Keratinocyte (primary cell): Measurements from ENCODE around the gene DEF6. TPM values are rescaled to one million over a fixed set of nuclear protein-coding genes. Genes with fewer than 3 reads are reported as not detected.
A peak's percentile ranks its signal among the peaks of the same experiment; 100 is the strongest.

Experiments
- DNase-seq: peaks from one replicate; pipeline ENCODE4 v3.0.0-alpha.2; 2011; ENCODE audit warnings: low read depth, missing footprints, low spot score
- FAIRE-seq: peaks from 2 replicates; lab custom pipeline; 2011; peaks lifted over from hg19 to GRCh38; lab: Jason Lieb, UNC
- H2AFZ ChIP-seq: 2 replicates; pipeline ENCODE4 v1.6.0; 2012; ENCODE audit warnings: low read length, control low read depth, inconsistent platforms; ENCODE audit not compliant: control insufficient read depth
- H3K27ac ChIP-seq: 2 replicates; pipeline ENCODE4 v1.5.1; 2011; ENCODE audit warnings: low read length; ENCODE audit not compliant: control insufficient read depth, insufficient read depth
- H3K27me3 ChIP-seq: 3 replicates; pipeline ENCODE4 v1.6.0; 2011; ENCODE audit warnings: low read length; ENCODE audit not compliant: control insufficient read depth, insufficient read depth; ENCODE audit errors: extremely low read depth
- H3K36me3 ChIP-seq, 2 experiments: 2 replicates in 1 of 2; 3 replicates in 1 of 2; pipeline ENCODE4 v1.5.1; 2011; ENCODE audit warnings: low read length in 2 of 2, mild to moderate bottlenecking in 1 of 2; ENCODE audit not compliant: control insufficient read depth in 2 of 2, insufficient read depth in 2 of 2; ENCODE audit errors: extremely low read depth in 1 of 2
- H3K4me1 ChIP-seq: 3 replicates; pipeline ENCODE4 v1.5.1; 2011; ENCODE audit warnings: low read length; ENCODE audit not compliant: control insufficient read depth, insufficient read depth; ENCODE audit errors: extremely low read depth
- H3K4me2 ChIP-seq: 3 replicates; pipeline ENCODE4 v1.6.0; 2011; ENCODE audit warnings: low read depth, low read length; ENCODE audit not compliant: control insufficient read depth, insufficient read depth; ENCODE audit errors: extremely low read depth
- H3K4me3 ChIP-seq, 3 experiments: fragments of 200-600 bp in 1 of 3; sonication (generic) in 1 of 3; 2 replicates in 2 of 3; 3 replicates in 1 of 3; pipeline ENCODE4 v1.5.1; 2011 to 2016; ENCODE audit warnings: low read length in 3 of 3, mild to moderate bottlenecking in 3 of 3, control low read depth in 2 of 3, inconsistent platforms in 1 of 3, low read depth in 1 of 3, mixed read lengths in 1 of 3, mixed run types in 1 of 3, moderate library complexity in 1 of 3; ENCODE audit not compliant: control insufficient read depth in 2 of 3, insufficient read depth in 2 of 3; ENCODE audit errors: extremely low read depth in 1 of 3
- H3K79me2 ChIP-seq: 2 replicates; pipeline ENCODE4 v1.6.0; 2012; ENCODE audit warnings: low read length; ENCODE audit not compliant: control insufficient read depth, insufficient read depth
- H3K9ac ChIP-seq: 3 replicates; pipeline ENCODE4 v1.6.0; 2011; ENCODE audit warnings: low read length; ENCODE audit not compliant: control insufficient read depth, insufficient read depth; ENCODE audit errors: extremely low read depth
- H3K9me1 ChIP-seq: 3 replicates; pipeline ENCODE4 v1.6.0; 2011; ENCODE audit warnings: low read length; ENCODE audit not compliant: control insufficient read depth, insufficient read depth; ENCODE audit errors: extremely low read depth
- H3K9me3 ChIP-seq: 2 replicates; pipeline ENCODE4 v1.5.1; 2012; ENCODE audit warnings: low read depth, low read length; ENCODE audit not compliant: control insufficient read depth
- H4K20me1 ChIP-seq: 3 replicates; pipeline ENCODE4 v1.6.0; 2011; ENCODE audit warnings: low read length; ENCODE audit not compliant: control insufficient read depth, insufficient read depth; ENCODE audit errors: extremely low read depth
- CTCF ChIP-seq, 3 experiments: IDR thresholded peaks in 1 of 3; conservative IDR thresholded peaks in 1 of 3; optimal IDR thresholded peaks in 1 of 3; 2 replicates in 2 of 3; 3 replicates in 1 of 3; pipeline versions ENCODE3 to v1.5.1; 2011; ENCODE audit warnings: low read length in 3 of 3, mild to moderate bottlenecking in 3 of 3, moderate library complexity in 2 of 3, control low read depth in 1 of 3, inconsistent platforms in 1 of 3; ENCODE audit not compliant: insufficient read depth in 2 of 3; ENCODE audit errors: extremely low read depth in 1 of 3
- EZH2 ChIP-seq: IDR thresholded peaks from one replicate; pipeline ENCODE4 v1.6.1; 2012; ENCODE audit warnings: inconsistent platforms, mild to moderate bottlenecking, low read length, moderate library complexity
- dilution Hi-C: fragments of 300-500 bp; cut with MboI; formaldehyde crosslinking; loops from one replicate; pipeline ENCODE4 v1.7.0; 2020; ENCODE audit warnings: low sequenced_read_pairs; ENCODE audit not compliant: extremely low pct_ligation_motif_present
- polyA minus RNA-seq, 3 experiments: library from RNA; depleted of rRNA, polyadenylated mRNA; stranded (reverse); fragments of >200 nt; gene quantifications; 1 replicate in 1 of 3; 2 replicates in 1 of 3; 3 replicates in 1 of 3; pipeline ENCODE4 v1.2.3, GENCODE V29; 2011
- polyA plus RNA-seq, 5 experiments: library from polyadenylated mRNA; depleted of rRNA in 3 of 5; stranded (reverse) in 3 of 5; stranded (forward) in 1 of 5; unstranded in 1 of 5; fragments of >200 nt; gene quantifications; 1 replicate in 1 of 5; 2 replicates in 3 of 5; 3 replicates in 1 of 5; pipeline versions ENCODE4 v1.2.1 to v1.2.3, GENCODE V29; 2011 to 2012; ENCODE audit warnings: missing spikeins in 2 of 5, low read depth in 1 of 5, low replicate concordance in 1 of 5

The DEF6 gene
- 12.4 to 17.4 TPM (median 17.3 TPM) in 3 replicates for polyA plus RNA-seq
- 9.1 TPM for polyA plus RNA-seq (2011; ENCODE audit: low read depth)
- polyA plus RNA-seq (2011; cell fraction: cytosol; rRNA removed): 6.4 and 10.8 TPM in 2 replicates
- polyA plus RNA-seq (2011; cell fraction: nucleus; rRNA removed): 22.6 and 34.0 TPM in 2 replicates
- polyA plus RNA-seq (2012; ENCODE audit: low replicate concordance): 12.0 and 15.8 TPM in 2 replicates
- polyA minus RNA-seq: 8.1 to 13.7 TPM (median 12.6 TPM) in 3 replicates
- polyA minus RNA-seq (2011; cell fraction: cytosol; rRNA and poly(A)+ RNA removed): 15.9 TPM
- 13.2 and 17.5 TPM in 2 replicates for polyA minus RNA-seq (2011; cell fraction: nucleus; rRNA and poly(A)+ RNA removed)

DNA sequence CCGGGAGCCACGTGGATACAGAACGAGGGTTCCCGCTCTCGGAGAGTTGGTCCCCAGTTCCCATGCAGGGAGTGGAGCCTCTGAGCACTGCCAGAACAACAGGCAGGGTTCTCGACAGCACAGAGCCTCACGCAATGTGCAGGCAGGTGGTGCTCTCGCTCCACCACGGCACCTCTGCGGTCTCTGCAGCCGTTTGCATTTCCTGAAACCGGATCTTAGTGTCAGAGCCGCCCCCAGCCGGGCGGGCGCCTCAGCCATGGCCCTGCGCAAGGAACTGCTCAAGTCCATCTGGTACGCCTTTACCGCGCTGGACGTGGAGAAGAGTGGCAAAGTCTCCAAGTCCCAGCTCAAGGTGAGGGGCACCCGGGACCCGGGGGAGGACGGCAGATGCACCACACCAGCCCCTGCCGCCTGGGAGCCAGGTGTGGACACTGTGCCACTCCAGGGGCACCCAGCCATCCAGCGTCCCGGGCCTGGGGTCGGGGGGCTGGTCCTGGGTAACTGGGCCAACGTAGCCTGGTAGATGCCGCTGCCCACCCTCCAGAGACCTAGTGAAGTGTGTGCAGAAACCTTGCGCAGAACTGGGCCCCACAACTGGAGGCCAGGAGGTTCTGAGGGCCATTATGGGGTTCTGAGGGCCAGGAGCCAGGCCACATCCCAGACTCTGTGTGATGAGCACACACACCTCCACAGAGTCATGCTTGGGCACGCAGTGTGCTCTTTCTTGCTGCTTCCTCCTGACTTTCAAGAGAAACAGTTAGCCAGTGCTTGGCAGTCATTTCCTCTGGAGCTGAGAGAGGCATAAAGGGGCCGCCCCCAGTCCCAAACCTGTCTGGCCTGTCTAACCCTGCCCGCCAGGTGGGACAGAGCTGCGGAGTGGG, at the start of gene DEF6:
DEF6 (plus strand) TSS at position 218 of the 881 bp plus-strand sequence; CDS start at position 257, 39 bp downstream.
- dilution Hi-C loops: no loop called here

DNA sequence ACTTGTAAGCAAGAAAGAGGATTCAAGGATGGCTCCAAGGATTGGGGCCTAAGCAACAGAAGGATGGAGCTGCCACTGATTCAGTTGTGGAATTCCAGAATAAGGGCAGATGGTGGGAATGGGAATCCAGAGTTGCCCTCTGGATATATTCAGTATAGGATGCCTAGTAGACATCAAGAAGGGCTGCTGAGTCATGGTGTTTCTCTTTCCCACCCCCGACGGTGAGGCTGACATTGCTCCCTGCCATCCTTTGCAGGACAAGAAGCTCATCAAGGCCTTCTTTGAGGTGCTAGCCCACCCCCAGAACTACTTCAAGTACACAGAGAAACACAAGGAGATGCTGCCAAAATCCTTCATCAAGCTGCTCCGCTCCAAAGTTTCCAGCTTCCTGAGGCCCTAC, 49.3 kb upstream of the DEF6 start:
- H4K20me1 ChIP-seq: no peaks in the 10 kb centered on the region

More for the DNA sequence above, at the start of gene DEF6:
- Histone ChIP-seq H3K9me1 (no peaks in the 10 kb centered on the region), H3K4me2 (peak within 1 kb of the TSS; percentile 98), H3K4me3 (peak within 1 kb of the TSS; percentile 60 to 86 (median 73)), H3K27me3 (no peaks in the 10 kb centered on the region), H3K9ac (peak within 1 kb of the TSS; percentile 86), H3K36me3 (peaks cover 4 to 17% of the 10 kb centered on the region in 2 experiments), H3K79me2 (peaks cover 24% of the 10 kb centered on the region), H4K20me1 (no peaks in the 10 kb centered on the region), H3K4me1 (peaks cover 38% of the 10 kb centered on the region), H3K9me3 (no peaks in the 10 kb centered on the region), H3K27ac (peak within 1 kb of the TSS; percentile 89), H2AFZ (peak within 1 kb of the TSS; percentile 87)
- FAIRE-seq: peak; percentile 91
- TF ChIP-seq CTCF (optimal IDR thresholded peaks at IDR 0.05 in 1 of 3, IDR thresholded peaks at IDR 0.05 in 1 of 3, conservative IDR thresholded peaks at IDR 0.05 in 1 of 3; ENCODE audit: extremely low read depth in 1 of 3, insufficient read depth in 2 of 3, low read length in 3 of 3) (peak in 2 of 3 experiments; percentile 95 to 96), EZH2 (no peak)
- peak; percentile 62 for DNase-seq

More for the DNA sequence above, 49.3 kb upstream of the DEF6 start:
- TF ChIP-seq EZH2 (no peak), CTCF (optimal IDR thresholded peaks at IDR 0.05 in 1 of 3, IDR thresholded peaks at IDR 0.05 in 1 of 3, conservative IDR thresholded peaks at IDR 0.05 in 1 of 3; ENCODE audit: extremely low read depth in 1 of 3, insufficient read depth in 2 of 3, low read length in 3 of 3) (no peak)
- no peaks in the 10 kb centered on the region for H3K9me1 ChIP-seq
- H3K4me3 ChIP-seq: no peak overlapping the region
- H3K36me3 ChIP-seq: no peaks in the 10 kb centered on the region
- H3K27ac ChIP-seq: no peak overlapping the region
- H2AFZ ChIP-seq: no peak overlapping the region
- dilution Hi-C loops: no loop called here
- no peaks in the 10 kb centered on the region for H3K4me1 ChIP-seq
- H3K9me3 ChIP-seq: no peaks in the 10 kb centered on the region
- H3K9ac ChIP-seq: no peak overlapping the region
- DNase-seq: no peak
- H3K4me2 ChIP-seq: no peak overlapping the region
- H3K79me2 ChIP-seq: no peaks in the 10 kb centered on the region
- no peaks in the 10 kb centered on the region for H3K27me3 ChIP-seq
- no peak for FAIRE-seq
